A673 (cell line): ENCODE results near the gene CCDC157.

Source experiments
- EZH2 ChIP-seq: fragments of 200-600 bp; sonication (generic); IDR thresholded peaks from 2 replicates; pipeline ENCODE4 v1.6.1; 2017; ENCODE audit warnings: borderline replicate concordance, low read depth, mild to moderate bottlenecking, mixed read lengths, antibody characterized with exemption, low read length; ENCODE audit not compliant: poor library complexity, severe bottlenecking
- TF ChIP-seq, protein P1 (sequence below): fragments of 300-800, 200-600 bp; sonication (generic); conservative IDR thresholded peaks from 2 replicates; pipeline ENCODE4 v1.5.1; 2017; ENCODE audit warnings: low read depth, mild to moderate bottlenecking, antibody characterized with exemption, low read length, moderate library complexity, mixed read lengths

DNA sequence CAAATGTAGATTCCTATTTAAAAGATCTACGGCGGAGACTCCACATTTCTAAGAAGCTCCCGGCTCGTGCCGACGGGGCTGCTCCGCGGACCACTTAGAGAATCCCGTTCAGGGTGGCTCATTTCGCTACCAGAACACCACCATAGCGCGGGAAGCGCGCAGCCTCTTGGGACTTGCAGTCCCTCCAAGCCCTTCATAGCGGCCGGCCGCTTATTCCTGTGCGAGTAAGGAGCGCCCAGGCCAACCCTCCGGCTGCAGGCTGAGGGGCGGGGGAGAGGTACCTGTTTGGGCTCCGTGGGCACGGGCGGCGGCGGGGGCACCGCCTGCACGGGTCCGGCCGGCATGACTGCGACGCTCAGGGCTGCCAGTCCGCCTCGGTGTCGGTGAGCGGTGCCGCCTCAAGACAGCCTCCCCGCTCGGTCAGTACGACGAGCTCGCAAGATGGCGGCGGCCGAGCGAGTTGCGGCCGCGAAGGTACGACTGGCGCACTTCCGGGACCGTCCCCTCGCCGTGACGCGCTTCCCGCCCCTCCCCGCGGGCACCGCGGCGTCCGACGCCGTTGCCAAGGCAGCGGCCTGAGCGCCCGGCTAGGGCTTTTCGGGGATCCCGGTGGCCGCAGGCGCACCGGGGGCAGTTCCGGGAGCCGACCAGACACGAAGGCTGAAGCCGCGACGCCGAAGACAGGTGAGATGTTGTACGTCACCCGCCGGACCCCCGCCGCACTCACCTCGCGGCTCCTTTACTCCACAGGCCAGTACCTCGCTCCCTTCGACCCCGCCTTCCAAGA lies at the start of gene CCDC157, which contains the start of gene SF3A1:
- TF ChIP-seq, protein P1, sequence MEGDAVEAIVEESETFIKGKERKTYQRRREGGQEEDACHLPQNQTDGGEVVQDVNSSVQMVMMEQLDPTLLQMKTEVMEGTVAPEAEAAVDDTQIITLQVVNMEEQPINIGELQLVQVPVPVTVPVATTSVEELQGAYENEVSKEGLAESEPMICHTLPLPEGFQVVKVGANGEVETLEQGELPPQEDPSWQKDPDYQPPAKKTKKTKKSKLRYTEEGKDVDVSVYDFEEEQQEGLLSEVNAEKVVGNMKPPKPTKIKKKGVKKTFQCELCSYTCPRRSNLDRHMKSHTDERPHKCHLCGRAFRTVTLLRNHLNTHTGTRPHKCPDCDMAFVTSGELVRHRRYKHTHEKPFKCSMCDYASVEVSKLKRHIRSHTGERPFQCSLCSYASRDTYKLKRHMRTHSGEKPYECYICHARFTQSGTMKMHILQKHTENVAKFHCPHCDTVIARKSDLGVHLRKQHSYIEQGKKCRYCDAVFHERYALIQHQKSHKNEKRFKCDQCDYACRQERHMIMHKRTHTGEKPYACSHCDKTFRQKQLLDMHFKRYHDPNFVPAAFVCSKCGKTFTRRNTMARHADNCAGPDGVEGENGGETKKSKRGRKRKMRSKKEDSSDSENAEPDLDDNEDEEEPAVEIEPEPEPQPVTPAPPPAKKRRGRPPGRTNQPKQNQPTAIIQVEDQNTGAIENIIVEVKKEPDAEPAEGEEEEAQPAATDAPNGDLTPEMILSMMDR: no peak
- no peak for TF ChIP-seq EZH2
